Measurements from ENCODE around the gene GLIS1. TPM values are rescaled to one million over a fixed set of nuclear protein-coding genes. Genes with fewer than 3 reads are reported as not detected.

GLIS1 gene
- total and polyA plus RNA-seq, 10 of the 15 experiments (the other 5 are each of a cell fraction or from before 2014, with no cell fraction given) = not detected

DNA sequence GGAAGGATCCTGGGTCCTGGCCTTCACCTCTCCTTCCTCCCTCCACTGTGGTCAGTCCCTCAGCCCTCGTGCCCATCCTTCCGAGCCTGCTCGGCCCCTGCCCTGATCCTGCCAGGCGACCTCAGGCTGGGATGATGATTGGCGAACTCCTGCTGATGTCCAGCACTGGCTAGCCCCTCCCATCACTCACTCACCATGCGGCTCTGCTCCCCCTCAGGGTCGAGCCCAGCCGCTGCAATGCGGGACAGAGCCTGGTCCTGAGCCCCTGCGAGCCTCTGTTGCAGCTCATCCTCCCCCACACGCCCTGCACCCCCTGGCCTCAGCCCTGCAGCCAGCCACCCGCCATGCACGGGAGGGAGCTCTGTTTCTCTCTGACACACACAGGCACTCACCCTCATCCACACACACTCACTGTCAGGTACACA lies 179.6 kb downstream of the GLIS1 start:
- ChIA-PET RAD21 (ENCODE audit: unreplicated experiment) (no interaction called here), SMC1A (ENCODE audit: uncharacterized antibody, unreplicated experiment) (no interaction called here), CTCF (interaction anchor here (0.7 to 1.1 kb wide), 2 partner anchors 10 to 390 kb away, joined by 3 read pairs; no protein-coding TSS in a partner anchor), POLR2A (no interaction called here)
- no peaks in the 10 kb centered on the region; the same call in 2 of the 3 replicates for H3K9me3 ChIP-seq (replicated peaks; ENCODE audit: control insufficient read depth, insufficient read depth, low read length)
- BruUV-seq (replicated peaks) = no TSS peak
- intact Hi-C loops (cut with micrococcal nuclease; ENCODE audit: unreplicated experiment) = no loop called here
- no peak overlapping the region for H3K4me3 ChIP-seq
- H3K9ac ChIP-seq (ENCODE audit: control insufficient read depth, insufficient read depth, low read length) = no peak overlapping the region
- ATAC-seq (no peak), FAIRE-seq (no peak), DNase-seq (ENCODE audit: low read depth, low spot score) (no peak)
- no peaks in the 10 kb centered on the region for H3K4me1 ChIP-seq (ENCODE audit: control insufficient read depth, insufficient read depth, low read length)
- no peak overlapping the region for H2AFZ ChIP-seq (ENCODE audit: control insufficient read depth, low read depth, low read length)
- H3K4me2 ChIP-seq (ENCODE audit: control insufficient read depth, insufficient read depth) = no peak overlapping the region
- no peaks in the 10 kb centered on the region for H4K20me1 ChIP-seq (ENCODE audit: control insufficient read depth, insufficient read depth)
- H3K36me3 ChIP-seq (ENCODE audit: control insufficient read depth in 2 of 2, insufficient read depth in 2 of 2, low read length in 1 of 2) = no peaks in the 10 kb centered on the region
- WGBS (ENCODE audit: insufficient coverage, insufficient replicate concordance, low lambda C conversion rate, missing lambda C conversion rate) = 9% methylated on average over 13 of the region's 13 CpGs
- H3K27ac ChIP-seq (ENCODE audit: control insufficient read depth, insufficient read depth) = no peak overlapping the region
- H3K27me3 ChIP-seq (replicated peaks in 1 of 2; ENCODE audit: control insufficient read depth in 2 of 2, insufficient read depth in 2 of 2, low read length in 1 of 2) = peaks cover 0 to 5% of the 10 kb centered on the region in 2 experiments; a peak in 3 of 4 replicates
- in situ Hi-C loops (cut with MboI) = no loop called here
- H3K79me2 ChIP-seq (ENCODE audit: control insufficient read depth, insufficient read depth, low read length) = no peaks in the 10 kb centered on the region
- no peak for TF ChIP-seq HDGF (IDR thresholded peaks at IDR 0.05)
- TF ChIP-seq SMARCA5 (IDR thresholded peaks at IDR 0.05) = no peak
- no peak for TF ChIP-seq STAT3 (IDR thresholded peaks at IDR 0.05; ENCODE audit: low read depth, low read length)
- TF ChIP-seq, protein P1, sequence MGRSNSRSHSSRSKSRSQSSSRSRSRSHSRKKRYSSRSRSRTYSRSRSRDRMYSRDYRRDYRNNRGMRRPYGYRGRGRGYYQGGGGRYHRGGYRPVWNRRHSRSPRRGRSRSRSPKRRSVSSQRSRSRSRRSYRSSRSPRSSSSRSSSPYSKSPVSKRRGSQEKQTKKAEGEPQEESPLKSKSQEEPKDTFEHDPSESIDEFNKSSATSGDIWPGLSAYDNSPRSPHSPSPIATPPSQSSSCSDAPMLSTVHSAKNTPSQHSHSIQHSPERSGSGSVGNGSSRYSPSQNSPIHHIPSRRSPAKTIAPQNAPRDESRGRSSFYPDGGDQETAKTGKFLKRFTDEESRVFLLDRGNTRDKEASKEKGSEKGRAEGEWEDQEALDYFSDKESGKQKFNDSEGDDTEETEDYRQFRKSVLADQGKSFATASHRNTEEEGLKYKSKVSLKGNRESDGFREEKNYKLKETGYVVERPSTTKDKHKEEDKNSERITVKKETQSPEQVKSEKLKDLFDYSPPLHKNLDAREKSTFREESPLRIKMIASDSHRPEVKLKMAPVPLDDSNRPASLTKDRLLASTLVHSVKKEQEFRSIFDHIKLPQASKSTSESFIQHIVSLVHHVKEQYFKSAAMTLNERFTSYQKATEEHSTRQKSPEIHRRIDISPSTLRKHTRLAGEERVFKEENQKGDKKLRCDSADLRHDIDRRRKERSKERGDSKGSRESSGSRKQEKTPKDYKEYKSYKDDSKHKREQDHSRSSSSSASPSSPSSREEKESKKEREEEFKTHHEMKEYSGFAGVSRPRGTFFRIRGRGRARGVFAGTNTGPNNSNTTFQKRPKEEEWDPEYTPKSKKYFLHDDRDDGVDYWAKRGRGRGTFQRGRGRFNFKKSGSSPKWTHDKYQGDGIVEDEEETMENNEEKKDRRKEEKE (IDR thresholded peaks at IDR 0.05) = no peak
- TF ChIP-seq ASH2L (IDR thresholded peaks at IDR 0.05; ENCODE audit: borderline replicate concordance, low read depth) = no peak
- TF ChIP-seq EP300 (IDR thresholded peaks at IDR 0.05; ENCODE audit: borderline replicate concordance in 1 of 2, control insufficient read depth in 1 of 2, low read depth in 2 of 2, low read length in 2 of 2) = no peak
- TF ChIP-seq, protein P2, sequence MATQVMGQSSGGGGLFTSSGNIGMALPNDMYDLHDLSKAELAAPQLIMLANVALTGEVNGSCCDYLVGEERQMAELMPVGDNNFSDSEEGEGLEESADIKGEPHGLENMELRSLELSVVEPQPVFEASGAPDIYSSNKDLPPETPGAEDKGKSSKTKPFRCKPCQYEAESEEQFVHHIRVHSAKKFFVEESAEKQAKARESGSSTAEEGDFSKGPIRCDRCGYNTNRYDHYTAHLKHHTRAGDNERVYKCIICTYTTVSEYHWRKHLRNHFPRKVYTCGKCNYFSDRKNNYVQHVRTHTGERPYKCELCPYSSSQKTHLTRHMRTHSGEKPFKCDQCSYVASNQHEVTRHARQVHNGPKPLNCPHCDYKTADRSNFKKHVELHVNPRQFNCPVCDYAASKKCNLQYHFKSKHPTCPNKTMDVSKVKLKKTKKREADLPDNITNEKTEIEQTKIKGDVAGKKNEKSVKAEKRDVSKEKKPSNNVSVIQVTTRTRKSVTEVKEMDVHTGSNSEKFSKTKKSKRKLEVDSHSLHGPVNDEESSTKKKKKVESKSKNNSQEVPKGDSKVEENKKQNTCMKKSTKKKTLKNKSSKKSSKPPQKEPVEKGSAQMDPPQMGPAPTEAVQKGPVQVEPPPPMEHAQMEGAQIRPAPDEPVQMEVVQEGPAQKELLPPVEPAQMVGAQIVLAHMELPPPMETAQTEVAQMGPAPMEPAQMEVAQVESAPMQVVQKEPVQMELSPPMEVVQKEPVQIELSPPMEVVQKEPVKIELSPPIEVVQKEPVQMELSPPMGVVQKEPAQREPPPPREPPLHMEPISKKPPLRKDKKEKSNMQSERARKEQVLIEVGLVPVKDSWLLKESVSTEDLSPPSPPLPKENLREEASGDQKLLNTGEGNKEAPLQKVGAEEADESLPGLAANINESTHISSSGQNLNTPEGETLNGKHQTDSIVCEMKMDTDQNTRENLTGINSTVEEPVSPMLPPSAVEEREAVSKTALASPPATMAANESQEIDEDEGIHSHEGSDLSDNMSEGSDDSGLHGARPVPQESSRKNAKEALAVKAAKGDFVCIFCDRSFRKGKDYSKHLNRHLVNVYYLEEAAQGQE (IDR thresholded peaks at IDR 0.05; ENCODE audit: low read depth, low read length) = no peak
- TF ChIP-seq SREBF1 (IDR thresholded peaks at IDR 0.05; ENCODE audit: low read length) = no peak
- no peak for TF ChIP-seq NFYA (IDR thresholded peaks at IDR 0.05; ENCODE audit: borderline replicate concordance, low read depth, low read length)
- TF ChIP-seq, protein P3, sequence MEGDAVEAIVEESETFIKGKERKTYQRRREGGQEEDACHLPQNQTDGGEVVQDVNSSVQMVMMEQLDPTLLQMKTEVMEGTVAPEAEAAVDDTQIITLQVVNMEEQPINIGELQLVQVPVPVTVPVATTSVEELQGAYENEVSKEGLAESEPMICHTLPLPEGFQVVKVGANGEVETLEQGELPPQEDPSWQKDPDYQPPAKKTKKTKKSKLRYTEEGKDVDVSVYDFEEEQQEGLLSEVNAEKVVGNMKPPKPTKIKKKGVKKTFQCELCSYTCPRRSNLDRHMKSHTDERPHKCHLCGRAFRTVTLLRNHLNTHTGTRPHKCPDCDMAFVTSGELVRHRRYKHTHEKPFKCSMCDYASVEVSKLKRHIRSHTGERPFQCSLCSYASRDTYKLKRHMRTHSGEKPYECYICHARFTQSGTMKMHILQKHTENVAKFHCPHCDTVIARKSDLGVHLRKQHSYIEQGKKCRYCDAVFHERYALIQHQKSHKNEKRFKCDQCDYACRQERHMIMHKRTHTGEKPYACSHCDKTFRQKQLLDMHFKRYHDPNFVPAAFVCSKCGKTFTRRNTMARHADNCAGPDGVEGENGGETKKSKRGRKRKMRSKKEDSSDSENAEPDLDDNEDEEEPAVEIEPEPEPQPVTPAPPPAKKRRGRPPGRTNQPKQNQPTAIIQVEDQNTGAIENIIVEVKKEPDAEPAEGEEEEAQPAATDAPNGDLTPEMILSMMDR (IDR thresholded peaks at IDR 0.05 in 2 of 3, conservative IDR thresholded peaks at IDR 0.05 in 1 of 3; ENCODE audit: control insufficient read depth in 2 of 3, extremely low read depth in 1 of 3, insufficient read depth in 1 of 3, low read depth in 3 of 3, low read length in 3 of 3) = no peak
- TF ChIP-seq RUNX3 (IDR thresholded peaks at IDR 0.05; ENCODE audit: low read length) = no peak
- TF ChIP-seq, protein P4, sequence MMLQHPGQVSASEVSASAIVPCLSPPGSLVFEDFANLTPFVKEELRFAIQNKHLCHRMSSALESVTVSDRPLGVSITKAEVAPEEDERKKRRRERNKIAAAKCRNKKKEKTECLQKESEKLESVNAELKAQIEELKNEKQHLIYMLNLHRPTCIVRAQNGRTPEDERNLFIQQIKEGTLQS (IDR thresholded peaks at IDR 0.05; ENCODE audit: borderline replicate concordance, extremely low read depth, low read depth, low read length) = no peak
- no peak for TF ChIP-seq MTA3 (IDR thresholded peaks at IDR 0.05; ENCODE audit: borderline replicate concordance, low read length)
- no peak for TF ChIP-seq TBL1XR1 (IDR thresholded peaks at IDR 0.05; ENCODE audit: low read depth, low read length)
- TF ChIP-seq POLR2AphosphoS2 (IDR thresholded peaks at IDR 0.05; ENCODE audit: low read depth, low read length) = no peak
- no peak for TF ChIP-seq TAF1 (IDR thresholded peaks at IDR 0.05; ENCODE audit: borderline replicate concordance, low read depth, low read length)

Data from GM12878 (cell line).